HEK293 (cell line): Measurements from ENCODE around the gene SPATA6L.
A peak's percentile ranks its signal among the peaks of the same experiment; 100 is the strongest.

Experiments used
- CTCF ChIA-PET: fragments of 350-600 bp; formaldehyde crosslinking; extraction: SDS; loops from one replicate; lab custom pipeline; 2021; ENCODE audit warnings: antibody characterized with exemption; lab: Yijun Ruan, JAX
- POLR2A ChIA-PET: fragments of 300-600 bp; formaldehyde crosslinking; extraction: SDS; loops from one replicate; lab custom pipeline; 2020; ENCODE audit warnings: antibody characterized with exemption, inconsistent platforms; lab: Yijun Ruan, JAX
- H3K27ac ChIP-seq: fragments of 200-500 bp; sonication (Bioruptor generic); 2 replicates; pipeline ENCODE4 v1.5.1; 2014; ENCODE audit warnings: low read depth, low read length, control low read depth, inconsistent platforms; ENCODE audit errors: extremely low read depth
- H3K36me3 ChIP-seq, 2 experiments: fragments of 200-500 bp in 1 of 2; sonication (Bioruptor generic) in 1 of 2; 1 replicate in 1 of 2; 2 replicates in 1 of 2; pipeline ENCODE4 v1.5.1; 2014 to 2017; ENCODE audit warnings: inconsistent platforms in 2 of 2, low read length in 2 of 2; ENCODE audit not compliant: control insufficient read depth in 2 of 2, insufficient read depth in 1 of 2
- H3K4me1 ChIP-seq: fragments of 200-500 bp; sonication (Bioruptor generic); 2 replicates; pipeline ENCODE4 v1.5.1; 2014; ENCODE audit warnings: mild to moderate bottlenecking, low read length, inconsistent platforms; ENCODE audit not compliant: control insufficient read depth, insufficient read depth
- H3K4me3 ChIP-seq: 2 replicates; pipeline ENCODE4 v1.5.1; 2011; ENCODE audit warnings: low read depth, mild to moderate bottlenecking, control low read depth, low read length, moderate library complexity
- H3K9me3 ChIP-seq: fragments of 200-500 bp; sonication (Bioruptor generic); 2 replicates; pipeline ENCODE4 v1.5.1; 2014; ENCODE audit warnings: low read depth, low read length, inconsistent platforms; ENCODE audit not compliant: control insufficient read depth, insufficient read depth
- EGR2 ChIP-seq: fragments of 450-650 bp; formaldehyde crosslinking; IDR thresholded peaks from 2 replicates; pipeline ENCODE4 v1.5.1; 2016; ENCODE audit warnings: low read depth, missing biosample characterization, missing genetic modification characterization
- KLF10 ChIP-seq: fragments of 450-650 bp; IDR thresholded peaks from 2 replicates; pipeline ENCODE4 v1.5.1; 2018; ENCODE audit warnings: missing biosample characterization, mild to moderate bottlenecking, missing genetic modification characterization
- SP2 ChIP-seq: fragments of 450-650 bp; formaldehyde crosslinking; IDR thresholded peaks from 2 replicates; pipeline ENCODE4 v1.5.1; 2016; ENCODE audit warnings: missing biosample characterization, missing genetic modification characterization
- SP3 ChIP-seq: fragments of 450-650 bp; formaldehyde crosslinking; IDR thresholded peaks from 2 replicates; pipeline ENCODE4 v1.5.1; 2016; ENCODE audit warnings: missing biosample characterization, missing genetic modification characterization
- ZFHX2 ChIP-seq: fragments of 450-650 bp; formaldehyde crosslinking; conservative IDR thresholded peaks from 2 replicates; pipeline ENCODE4 v1.5.1; 2016; ENCODE audit warnings: missing biosample characterization, missing genetic modification characterization
- ZNF146 ChIP-seq: fragments of 450-650 bp; formaldehyde crosslinking; IDR thresholded peaks from 2 replicates; pipeline ENCODE4 v1.5.1; 2016; ENCODE audit warnings: missing biosample characterization, missing genetic modification characterization
- ZNF239 ChIP-seq: fragments of 450-650 bp; formaldehyde crosslinking; IDR thresholded peaks from 2 replicates; pipeline ENCODE4 v1.5.1; 2016; ENCODE audit warnings: missing biosample characterization, missing genetic modification characterization
- ZNF596 ChIP-seq: fragments of 450-650 bp; IDR thresholded peaks from 2 replicates; pipeline ENCODE4 v1.5.0; 2018; ENCODE audit warnings: missing biosample characterization, mild to moderate bottlenecking, missing genetic modification characterization, moderate library complexity
- ZNF629 ChIP-seq: fragments of 450-650 bp; formaldehyde crosslinking; IDR thresholded peaks from 2 replicates; pipeline ENCODE4 v1.5.1; 2017; ENCODE audit warnings: missing biosample characterization, missing genetic modification characterization
- ZNF768 ChIP-seq: fragments of 450-650 bp; formaldehyde crosslinking; IDR thresholded peaks from 2 replicates; pipeline ENCODE4 v1.5.1; 2018; ENCODE audit warnings: missing biosample characterization, mild to moderate bottlenecking, missing genetic modification characterization
- ZNF830 ChIP-seq: fragments of 450-650 bp; IDR thresholded peaks from 2 replicates; pipeline ENCODE4 v1.5.0; 2018; ENCODE audit warnings: missing biosample characterization, missing genetic modification characterization, low read depth, mild to moderate bottlenecking, moderate library complexity
- TF ChIP-seq, protein P1 (sequence below): fragments of 450-650 bp; formaldehyde crosslinking; IDR thresholded peaks from 2 replicates; pipeline ENCODE4 v1.5.1; 2017; ENCODE audit warnings: missing biosample characterization, missing genetic modification characterization
- TF ChIP-seq, protein P2 (sequence below): IDR thresholded peaks from 2 replicates; pipeline ENCODE4 v1.6.1; 2011; ENCODE audit warnings: mild to moderate bottlenecking, low read depth, low read length, borderline replicate concordance
- TF ChIP-seq, protein P3 (sequence below): fragments of 450-650 bp; formaldehyde crosslinking; IDR thresholded peaks from 2 replicates; pipeline ENCODE4 v1.5.1; 2016; ENCODE audit warnings: missing biosample characterization, missing genetic modification characterization

The SPATA6L gene

DNA sequence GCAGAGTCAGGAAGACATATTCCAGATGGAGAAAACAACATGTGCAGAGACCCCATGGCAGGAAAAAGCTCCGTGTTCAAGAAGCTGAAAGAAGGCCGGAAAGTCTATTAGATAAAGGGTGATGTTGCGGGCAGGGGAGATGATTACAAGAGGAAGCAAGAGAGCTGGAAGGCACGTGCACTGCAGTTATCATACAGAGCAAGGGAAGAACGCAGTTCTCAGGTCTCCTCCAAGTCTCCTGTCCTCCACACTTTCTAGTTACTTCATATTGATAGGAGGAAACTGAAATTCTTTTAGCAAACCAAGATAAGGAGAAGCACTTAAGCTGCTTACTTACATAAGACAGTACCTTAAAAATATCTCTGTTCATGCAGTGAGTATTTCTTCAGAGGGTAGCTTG lies 62.5 kb downstream of the SPATA6L start:
- TF ChIP-seq SP2 (tag by site-specific recombination), result no peak
- TF ChIP-seq, protein P1, sequence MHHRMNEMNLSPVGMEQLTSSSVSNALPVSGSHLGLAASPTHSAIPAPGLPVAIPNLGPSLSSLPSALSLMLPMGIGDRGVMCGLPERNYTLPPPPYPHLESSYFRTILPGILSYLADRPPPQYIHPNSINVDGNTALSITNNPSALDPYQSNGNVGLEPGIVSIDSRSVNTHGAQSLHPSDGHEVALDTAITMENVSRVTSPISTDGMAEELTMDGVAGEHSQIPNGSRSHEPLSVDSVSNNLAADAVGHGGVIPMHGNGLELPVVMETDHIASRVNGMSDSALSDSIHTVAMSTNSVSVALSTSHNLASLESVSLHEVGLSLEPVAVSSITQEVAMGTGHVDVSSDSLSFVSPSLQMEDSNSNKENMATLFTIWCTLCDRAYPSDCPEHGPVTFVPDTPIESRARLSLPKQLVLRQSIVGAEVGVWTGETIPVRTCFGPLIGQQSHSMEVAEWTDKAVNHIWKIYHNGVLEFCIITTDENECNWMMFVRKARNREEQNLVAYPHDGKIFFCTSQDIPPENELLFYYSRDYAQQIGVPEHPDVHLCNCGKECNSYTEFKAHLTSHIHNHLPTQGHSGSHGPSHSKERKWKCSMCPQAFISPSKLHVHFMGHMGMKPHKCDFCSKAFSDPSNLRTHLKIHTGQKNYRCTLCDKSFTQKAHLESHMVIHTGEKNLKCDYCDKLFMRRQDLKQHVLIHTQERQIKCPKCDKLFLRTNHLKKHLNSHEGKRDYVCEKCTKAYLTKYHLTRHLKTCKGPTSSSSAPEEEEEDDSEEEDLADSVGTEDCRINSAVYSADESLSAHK, result no peak
- no peak for TF ChIP-seq ZNF830 (tag by site-specific recombination)
- no peak for TF ChIP-seq KLF10 (tag by site-specific recombination)
- TF ChIP-seq ZNF768 (tag by site-specific recombination), result no peak
- TF ChIP-seq, protein P2, sequence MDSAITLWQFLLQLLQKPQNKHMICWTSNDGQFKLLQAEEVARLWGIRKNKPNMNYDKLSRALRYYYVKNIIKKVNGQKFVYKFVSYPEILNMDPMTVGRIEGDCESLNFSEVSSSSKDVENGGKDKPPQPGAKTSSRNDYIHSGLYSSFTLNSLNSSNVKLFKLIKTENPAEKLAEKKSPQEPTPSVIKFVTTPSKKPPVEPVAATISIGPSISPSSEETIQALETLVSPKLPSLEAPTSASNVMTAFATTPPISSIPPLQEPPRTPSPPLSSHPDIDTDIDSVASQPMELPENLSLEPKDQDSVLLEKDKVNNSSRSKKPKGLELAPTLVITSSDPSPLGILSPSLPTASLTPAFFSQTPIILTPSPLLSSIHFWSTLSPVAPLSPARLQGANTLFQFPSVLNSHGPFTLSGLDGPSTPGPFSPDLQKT, result no peak
- no peak for TF ChIP-seq SP3 (tag by site-specific recombination)
- TF ChIP-seq ZNF239, result no peak
- TF ChIP-seq, protein P3, sequence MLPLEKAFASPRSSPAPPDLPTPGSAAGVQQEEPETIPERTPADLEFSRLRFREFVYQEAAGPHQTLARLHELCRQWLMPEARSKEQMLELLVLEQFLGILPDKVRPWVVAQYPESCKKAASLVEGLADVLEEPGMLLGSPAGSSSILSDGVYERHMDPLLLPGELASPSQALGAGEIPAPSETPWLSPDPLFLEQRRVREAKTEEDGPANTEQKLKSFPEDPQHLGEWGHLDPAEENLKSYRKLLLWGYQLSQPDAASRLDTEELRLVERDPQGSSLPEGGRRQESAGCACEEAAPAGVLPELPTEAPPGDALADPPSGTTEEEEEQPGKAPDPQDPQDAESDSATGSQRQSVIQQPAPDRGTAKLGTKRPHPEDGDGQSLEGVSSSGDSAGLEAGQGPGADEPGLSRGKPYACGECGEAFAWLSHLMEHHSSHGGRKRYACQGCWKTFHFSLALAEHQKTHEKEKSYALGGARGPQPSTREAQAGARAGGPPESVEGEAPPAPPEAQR (tag by site-specific recombination), result no peak
- ChIA-PET CTCF (interaction anchor here (0.5 to 2.9 kb wide), 22 partner anchors 9 to 384 kb away, joined by 3 to 33 read pairs (median 4); partner anchors contain the start of gene SLC1A1), POLR2A (no interaction called here)
- no peaks in the 10 kb centered on the region for H3K4me1 ChIP-seq
- H3K27ac ChIP-seq, result no peak overlapping the region
- peaks cover 0 to 16% of the 10 kb centered on the region in 2 experiments; a peak in 1 of 3 replicates for H3K36me3 ChIP-seq
- H3K9me3 ChIP-seq, result no peaks in the 10 kb centered on the region
- H3K4me3 ChIP-seq, result no peak overlapping the region

DNA sequence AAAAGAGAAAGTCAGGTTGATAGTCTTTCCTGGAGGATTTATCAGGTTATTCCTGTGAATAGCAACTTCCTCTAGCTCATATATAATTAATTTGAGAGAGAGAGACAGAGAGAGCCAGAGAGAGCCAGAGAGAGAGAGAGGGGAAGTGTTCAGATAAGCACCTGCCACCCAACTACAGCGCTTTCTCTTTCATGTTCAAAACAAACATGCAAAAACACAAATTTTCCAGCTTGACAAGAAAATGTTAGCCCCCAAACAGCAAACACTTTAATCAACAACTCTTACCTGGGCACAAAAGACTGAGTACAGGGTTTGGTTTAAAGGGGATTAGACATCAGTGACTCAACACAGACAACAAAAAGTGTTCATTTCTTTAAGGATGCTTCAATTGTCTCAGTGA lies 65.9 kb downstream of the SPATA6L start:
- CTCF ChIA-PET, result interaction anchor here (0.8 kb wide), 2 partner anchors 9 to 40 kb away, joined by 3 read pairs; no protein-coding TSS in a partner anchor
- Histone ChIP-seq H3K36me3 (peaks cover 0 to 16% of the 10 kb centered on the region in 2 experiments; a peak in 1 of 3 replicates), H3K4me3 (no peak overlapping the region), H3K9me3 (no peaks in the 10 kb centered on the region), H3K27ac (no peak overlapping the region), H3K4me1 (peaks cover 2% of the 10 kb centered on the region; the same call in 1 of the 2 replicates)
- POLR2A ChIA-PET, result no interaction called here
- 0 out of 2 replicates have a peak, but pooled peaks have one; percentile 52 for TF ChIP-seq ZNF596
- no peak for TF ChIP-seq ZNF146

DNA sequence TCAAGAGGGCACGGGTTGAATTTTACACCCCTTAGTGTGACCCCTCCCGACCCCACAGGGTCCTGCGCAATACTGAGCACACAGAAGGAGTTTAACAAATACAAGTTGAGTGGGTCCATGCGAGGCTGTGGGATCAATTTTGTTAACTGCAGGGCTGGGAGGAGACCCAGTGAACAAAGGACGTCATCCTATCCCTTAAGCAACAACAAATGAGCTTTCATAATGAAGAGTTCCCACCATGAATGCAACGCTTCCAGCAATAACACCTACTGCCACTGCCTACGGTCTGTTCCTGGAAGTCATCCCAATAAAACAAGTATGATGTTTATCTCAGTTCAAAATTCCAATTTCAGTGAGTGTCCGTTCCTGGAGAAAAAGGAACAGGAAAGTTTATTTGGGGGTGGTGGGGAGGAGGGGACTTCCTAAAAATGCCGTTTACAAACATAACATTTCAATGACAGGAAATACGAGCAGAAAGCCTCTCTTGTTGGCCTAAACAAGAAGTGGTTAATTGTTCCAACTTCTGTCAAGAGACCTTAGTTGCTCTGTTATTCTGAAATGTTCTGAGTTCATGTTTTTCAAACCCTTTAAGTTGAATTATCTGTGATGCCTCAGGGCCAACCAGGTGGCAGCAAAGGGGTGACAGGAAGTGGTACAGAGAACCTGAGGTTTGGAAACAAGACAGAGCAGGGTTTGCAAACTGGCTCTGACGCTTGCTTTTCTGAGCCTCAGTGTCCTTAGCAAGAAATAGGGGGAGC lies 69.9 kb downstream of the SPATA6L start:
- Histone ChIP-seq H3K9me3 (no peaks in the 10 kb centered on the region), H3K27ac (no peak overlapping the region), H3K4me1 (peaks cover 2% of the 10 kb centered on the region; the same call in 1 of the 2 replicates), H3K4me3 (no peak overlapping the region), H3K36me3 (no peaks in the 10 kb centered on the region)
- ChIA-PET POLR2A (no interaction called here), CTCF (interaction anchor here (0.6 to 1.6 kb wide), 2 partner anchors 43 to 162 kb away, joined by 3 to 5 read pairs; no protein-coding TSS in a partner anchor)
- peak; percentile 44; the same call in 1 of the 2 replicates for TF ChIP-seq ZFHX2 (tag by site-specific recombination)
- TF ChIP-seq EGR2, result 0 out of 2 replicates have a peak, but pooled peaks have one; percentile 12
- no peak for TF ChIP-seq ZNF629 (tag by site-specific recombination)
